Astrocyte (in vitro differentiated cells and primary cell): ENCODE results near the gene MAPKAPK3. TPM values are rescaled to one million over a fixed set of nuclear protein-coding genes. Genes with fewer than 3 reads are reported as not detected.
"Not testable (repeated sequence)": the region's sequence is repeated elsewhere in the genome, so short reads cannot be mapped to it uniquely, and the experiment has no call there.

Source experiments
- DNase-seq: peaks from one replicate; pipeline ENCODE4 v3.0.0-alpha.2; 2010; ENCODE audit warnings: low read depth
- FAIRE-seq: peaks from 2 replicates; lab custom pipeline; 2011; peaks lifted over from hg19 to GRCh38; lab: Jason Lieb, UNC
- H2AFZ ChIP-seq: 2 replicates; pipeline ENCODE4 v1.6.0; 2012; ENCODE audit warnings: low read depth, low read length, inconsistent platforms
- H3K27ac ChIP-seq: 2 replicates; pipeline ENCODE4 v1.5.1; 2011; ENCODE audit warnings: low read depth, low read length, inconsistent platforms
- H3K27me3 ChIP-seq: 2 replicates; pipeline ENCODE4 v1.6.0; 2011; ENCODE audit warnings: low read length, inconsistent platforms; ENCODE audit not compliant: insufficient read depth
- H3K36me3 ChIP-seq: 2 replicates; pipeline ENCODE4 v1.5.1; 2011; ENCODE audit warnings: low read length, inconsistent platforms; ENCODE audit not compliant: insufficient read depth
- H3K4me1 ChIP-seq: 2 replicates; pipeline ENCODE4 v1.5.1; 2011; ENCODE audit warnings: low read length, inconsistent platforms; ENCODE audit not compliant: insufficient read depth
- H3K4me2 ChIP-seq: 2 replicates; pipeline ENCODE4 v1.6.0; 2012; ENCODE audit warnings: low read length, inconsistent platforms
- H3K4me3 ChIP-seq: 2 replicates; pipeline ENCODE4 v1.5.1; 2011; ENCODE audit warnings: low read depth, mild to moderate bottlenecking, low read length, inconsistent platforms; ENCODE audit not compliant: insufficient read depth
- H3K79me2 ChIP-seq: 2 replicates; pipeline ENCODE4 v1.6.0; 2012; ENCODE audit warnings: mild to moderate bottlenecking, low read length, inconsistent platforms; ENCODE audit not compliant: insufficient read depth
- H3K9ac ChIP-seq: 2 replicates; pipeline ENCODE4 v1.6.0; 2012; ENCODE audit warnings: mild to moderate bottlenecking, low read length, inconsistent platforms
- H3K9me3 ChIP-seq: 2 replicates; pipeline ENCODE4 v1.5.1; 2012; ENCODE audit warnings: low read depth, mild to moderate bottlenecking, low read length, inconsistent platforms; ENCODE audit not compliant: insufficient read depth
- H4K20me1 ChIP-seq: 2 replicates; pipeline ENCODE4 v1.6.0; 2012; ENCODE audit warnings: low read length, inconsistent platforms; ENCODE audit not compliant: insufficient read depth
- H3K27ac Mint-ChIP-seq: one replicate; pipeline ENCODE4 v1.8.0; 2021; ENCODE audit warnings: mild to moderate bottlenecking, mixed read lengths; ENCODE audit not compliant: unreplicated experiment
- H3K27me3 Mint-ChIP-seq: one replicate; pipeline ENCODE4 v1.8.0; 2021; ENCODE audit warnings: low read depth, mixed read lengths; ENCODE audit not compliant: unreplicated experiment
- H3K36me3 Mint-ChIP-seq: one replicate; pipeline ENCODE4 v1.8.0; 2021; ENCODE audit warnings: low read depth, mixed read lengths; ENCODE audit not compliant: unreplicated experiment
- H3K4me1 Mint-ChIP-seq: one replicate; pipeline ENCODE4 v1.8.0; 2021; ENCODE audit warnings: low read depth, mixed read lengths; ENCODE audit not compliant: unreplicated experiment
- H3K4me3 Mint-ChIP-seq: one replicate; pipeline ENCODE4 v1.8.0; 2021; ENCODE audit warnings: mild to moderate bottlenecking, moderate library complexity, mixed read lengths; ENCODE audit not compliant: unreplicated experiment
- H3K9me3 Mint-ChIP-seq: one replicate; pipeline ENCODE4 v1.8.0; 2021; ENCODE audit warnings: mild to moderate bottlenecking, mixed read lengths; ENCODE audit not compliant: unreplicated experiment
- EZH2 ChIP-seq: IDR thresholded peaks from 2 replicates; pipeline ENCODE4 v1.6.1; 2012; ENCODE audit warnings: mild to moderate bottlenecking, low read length, inconsistent platforms; ENCODE audit not compliant: insufficient read depth
- total RNA-seq: library from RNA; stranded (reverse); gene quantifications from 2 replicates; pipeline ENCODE4 v1.2.1, GENCODE V29; 2021
- TF ChIP-seq, protein P1 (sequence below): IDR thresholded peaks from 2 replicates; pipeline ENCODE4 v1.5.1; 2011; ENCODE audit warnings: low read depth, mild to moderate bottlenecking, inconsistent platforms, low read length, moderate library complexity; ENCODE audit not compliant: insufficient read depth

The MAPKAPK3 gene
- total RNA-seq, 1 donor from 2014 or later = 23.4 TPM

DNA sequence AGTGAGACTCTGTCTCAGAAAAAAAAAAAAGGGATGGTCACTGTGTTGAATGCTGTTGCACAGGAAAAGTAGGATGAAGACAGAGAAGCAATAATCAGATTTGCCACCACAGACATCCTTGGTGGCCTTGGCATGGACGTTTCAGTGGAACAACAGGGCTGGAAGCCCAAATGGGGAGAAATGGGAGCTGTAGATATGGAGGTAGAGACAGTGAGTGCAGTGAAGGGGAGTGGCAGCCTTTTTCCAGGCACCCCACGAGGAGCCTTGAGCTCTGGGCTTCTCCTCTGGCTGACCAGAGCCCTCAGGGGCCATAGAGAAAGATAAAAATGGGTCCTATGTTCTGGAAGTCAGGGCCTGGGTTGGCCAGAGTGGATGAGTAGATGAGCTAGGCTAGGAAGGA is 45.5 kb downstream of the MAPKAPK3 start:
- Histone ChIP-seq H3K4me1 (peaks cover 9% of the 10 kb centered on the region), H3K4me2 (no peak overlapping the region), H4K20me1 (no peaks in the 10 kb centered on the region), H3K79me2 (no peaks in the 10 kb centered on the region), H3K9ac (no peak overlapping the region), H3K36me3 (no peaks in the 10 kb centered on the region), H3K9me3 (no peaks in the 10 kb centered on the region), H3K4me3 (no peak overlapping the region), H3K27me3 (no peaks in the 10 kb centered on the region), H3K27ac (no peak overlapping the region), H2AFZ (no peak overlapping the region)
- FAIRE-seq (no peak), DNase-seq (no peak)
- H3K9me3 Mint-ChIP-seq = peaks cover 3% of the 10 kb centered on the region
- H3K4me1 Mint-ChIP-seq = peaks cover 26% of the 10 kb centered on the region
- H3K27ac Mint-ChIP-seq = no peak overlapping the region
- TF ChIP-seq, protein P1, sequence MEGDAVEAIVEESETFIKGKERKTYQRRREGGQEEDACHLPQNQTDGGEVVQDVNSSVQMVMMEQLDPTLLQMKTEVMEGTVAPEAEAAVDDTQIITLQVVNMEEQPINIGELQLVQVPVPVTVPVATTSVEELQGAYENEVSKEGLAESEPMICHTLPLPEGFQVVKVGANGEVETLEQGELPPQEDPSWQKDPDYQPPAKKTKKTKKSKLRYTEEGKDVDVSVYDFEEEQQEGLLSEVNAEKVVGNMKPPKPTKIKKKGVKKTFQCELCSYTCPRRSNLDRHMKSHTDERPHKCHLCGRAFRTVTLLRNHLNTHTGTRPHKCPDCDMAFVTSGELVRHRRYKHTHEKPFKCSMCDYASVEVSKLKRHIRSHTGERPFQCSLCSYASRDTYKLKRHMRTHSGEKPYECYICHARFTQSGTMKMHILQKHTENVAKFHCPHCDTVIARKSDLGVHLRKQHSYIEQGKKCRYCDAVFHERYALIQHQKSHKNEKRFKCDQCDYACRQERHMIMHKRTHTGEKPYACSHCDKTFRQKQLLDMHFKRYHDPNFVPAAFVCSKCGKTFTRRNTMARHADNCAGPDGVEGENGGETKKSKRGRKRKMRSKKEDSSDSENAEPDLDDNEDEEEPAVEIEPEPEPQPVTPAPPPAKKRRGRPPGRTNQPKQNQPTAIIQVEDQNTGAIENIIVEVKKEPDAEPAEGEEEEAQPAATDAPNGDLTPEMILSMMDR = no peak
- peaks cover 27% of the 10 kb centered on the region for H3K27me3 Mint-ChIP-seq
- H3K4me3 Mint-ChIP-seq = no peak overlapping the region
- no peaks in the 10 kb centered on the region for H3K36me3 Mint-ChIP-seq

DNA sequence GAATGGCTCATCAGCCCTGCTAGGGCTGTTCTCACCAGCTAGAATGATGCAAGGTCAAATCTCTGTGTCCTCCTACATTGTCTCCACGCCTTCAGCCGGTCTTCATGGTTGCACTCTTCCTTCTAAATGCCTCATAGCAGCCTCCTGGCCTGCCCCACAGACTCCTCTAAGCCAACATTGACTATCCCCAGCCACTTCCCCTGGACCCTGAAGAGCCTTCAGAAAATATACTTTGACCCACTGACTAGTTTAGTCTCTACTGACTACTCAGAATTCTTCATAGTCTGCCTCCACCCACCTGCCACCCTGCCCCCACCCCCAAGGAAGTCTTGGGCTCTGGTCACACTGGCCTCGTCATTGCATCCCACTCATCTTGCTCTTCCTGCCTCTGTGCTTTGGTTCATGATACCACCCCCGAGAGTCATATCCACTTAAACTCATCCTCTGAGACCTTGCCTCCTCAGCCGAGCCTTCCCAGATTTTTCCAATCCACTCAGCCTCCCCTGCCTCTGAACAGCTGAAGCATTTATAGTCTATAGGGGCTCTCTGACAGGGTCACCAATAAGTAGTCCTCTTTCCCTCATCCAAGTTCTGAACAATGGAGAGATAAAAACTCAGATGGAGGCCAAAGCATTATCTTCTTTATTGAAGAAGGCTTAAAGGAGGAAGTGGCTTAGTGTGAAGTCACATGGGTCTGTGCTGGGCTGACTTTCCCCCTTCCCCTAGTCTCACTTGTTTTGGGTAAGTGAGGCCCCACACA is 48.3 kb downstream of the MAPKAPK3 start:
- no peaks in the 10 kb centered on the region for H3K9me3 ChIP-seq
- no peaks in the 10 kb centered on the region for H3K79me2 ChIP-seq
- Mint-ChIP-seq H3K27ac (no peak overlapping the region), H3K4me1 (peaks cover 22% of the 10 kb centered on the region), H3K9me3 (no peaks in the 10 kb centered on the region), H3K4me3 (no peak overlapping the region), H3K36me3 (no peaks in the 10 kb centered on the region), H3K27me3 (peaks cover 21% of the 10 kb centered on the region)
- H3K36me3 ChIP-seq = no peaks in the 10 kb centered on the region
- H3K27me3 ChIP-seq = peaks cover 12% of the 10 kb centered on the region
- no peak overlapping the region for H3K9ac ChIP-seq
- H3K4me2 ChIP-seq = no peak overlapping the region
- H3K4me1 ChIP-seq = peaks cover 9% of the 10 kb centered on the region
- H3K27ac ChIP-seq = no peak overlapping the region
- no peak overlapping the region for H3K4me3 ChIP-seq
- no peak for TF ChIP-seq EZH2
- TF ChIP-seq, protein P1 = no peak
- no peak overlapping the region for H2AFZ ChIP-seq
- FAIRE-seq (no peak), DNase-seq (no peak)
- H4K20me1 ChIP-seq = no peaks in the 10 kb centered on the region

DNA sequence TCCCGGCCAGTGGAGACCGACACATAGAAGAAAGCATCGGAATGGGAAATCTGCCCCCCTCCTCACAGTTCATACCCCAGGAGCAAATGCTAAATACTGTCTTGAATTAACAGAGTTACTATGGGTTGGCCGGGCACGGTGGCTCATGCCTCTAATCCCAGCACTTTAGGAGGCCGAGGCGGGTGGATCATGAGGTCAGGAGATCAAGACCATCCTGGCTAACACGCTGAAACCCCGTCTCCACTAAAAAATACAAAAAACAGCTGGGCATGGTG is 48.8 kb downstream of the MAPKAPK3 start:
- Mint-ChIP-seq H3K27me3 (peaks cover 24% of the 10 kb centered on the region), H3K4me1 (peaks cover 22% of the 10 kb centered on the region)
- not testable (repeated sequence) for H3K4me3 Mint-ChIP-seq, H3K4me1 ChIP-seq, H3K4me3 ChIP-seq, H2AFZ ChIP-seq, H3K27ac ChIP-seq, H3K4me2 ChIP-seq, H3K9me3 Mint-ChIP-seq, H3K36me3 Mint-ChIP-seq, H3K79me2 ChIP-seq, H3K9me3 ChIP-seq, H4K20me1 ChIP-seq, H3K9ac ChIP-seq, H3K36me3 ChIP-seq, H3K27ac Mint-ChIP-seq, FAIRE-seq, DNase-seq
- peaks cover 12% of the 10 kb centered on the region for H3K27me3 ChIP-seq
